Measurements from ENCODE around the gene GPR39.

- no peak for TF ChIP-seq CTCF (IDR thresholded peaks at IDR 0.05)
- no peak for TF ChIP-seq POLR2A (IDR thresholded peaks at IDR 0.05)
These were observed 173.4 kb downstream of the GPR39 start for GRCh38 chr2:132589966-132590365.

Data from body of pancreas (tissue), 4 donors.